Measurements from ENCODE around the gene DENND1B.

DNA sequence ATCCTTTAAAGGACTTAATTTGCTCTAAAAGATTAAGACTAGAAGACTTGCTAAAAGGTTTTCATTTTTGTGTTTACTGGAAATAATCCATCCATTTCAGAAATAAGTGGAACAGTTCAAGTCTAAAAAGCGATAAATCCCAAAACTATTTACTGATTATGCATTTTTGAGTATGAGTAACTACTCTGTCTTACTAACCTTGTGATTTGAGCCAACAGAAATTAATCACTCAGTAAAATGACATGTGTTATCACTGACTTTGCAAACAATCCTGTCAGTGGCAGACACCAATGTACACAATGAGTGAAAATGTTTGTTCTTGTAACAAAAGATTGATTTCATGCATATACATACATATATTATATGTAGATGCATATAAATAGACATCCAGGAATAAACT lies 218.0 kb downstream of the DENND1B start:
- TF ChIP-seq ZFP37 (CRISPR knock-in tag; IDR thresholded peaks at IDR 0.05; ENCODE audit: borderline replicate concordance) (no peak), ETV6 (CRISPR knock-in tag; conservative IDR thresholded peaks at IDR 0.05) (no peak), NFRKB (IDR thresholded peaks at IDR 0.05) (no peak), POLR2A (IDR thresholded peaks at IDR 0.05; ENCODE audit: insufficient read depth in 1 of 2, low read depth in 2 of 2, low read length in 2 of 2) (no peak), IRF9 (CRISPR knock-in tag; IDR thresholded peaks at IDR 0.05; ENCODE audit: borderline replicate concordance) (no peak), MAX (IDR thresholded peaks at IDR 0.05) (no peak), ISL2 (CRISPR knock-in tag; IDR thresholded peaks at IDR 0.05) (no peak), NR2C2 (CRISPR knock-in tag; IDR thresholded peaks at IDR 0.05; ENCODE audit: borderline replicate concordance) (no peak), POLR2AphosphoS5 (IDR thresholded peaks at IDR 0.05; ENCODE audit: low read depth, low read length) (no peak), RFXAP (CRISPR knock-in tag; IDR thresholded peaks at IDR 0.05; ENCODE audit: borderline replicate concordance) (no peak), ZNF747 (CRISPR knock-in tag; IDR thresholded peaks at IDR 0.05; ENCODE audit: borderline replicate concordance) (no peak), SP1 (IDR thresholded peaks at IDR 0.05) (no peak), SP1 (CRISPR knock-in tag; IDR thresholded peaks at IDR 0.05) (no peak)
